ENCODE data around the gene RAD51D.

- no peak for TF ChIP-seq GATA2 (IDR thresholded peaks at IDR 0.05; ENCODE audit: low read depth, low read length)
- TF ChIP-seq GATA3 (IDR thresholded peaks at IDR 0.05; ENCODE audit: low read depth, low read length) = no peak
These were observed 27.8 kb upstream of the RAD51D start, which contains the start of gene UNC45B for GRCh38 chr17:35147375-35147905.
